Umbilical cord (tissue), 2 donors: ENCODE results near the gene MPO. TPM values are rescaled to one million over a fixed set of nuclear protein-coding genes. Genes with fewer than 3 reads are reported as not detected.
A peak's percentile ranks its signal among the peaks of the same experiment; 100 is the strongest.

ENCODE experiments used
- DNase-seq: peaks from one replicate; pipeline ENCODE4 v3.0.0-alpha.2; 2015; ENCODE audit warnings: low spot score
- total RNA-seq: library from RNA; depleted of rRNA; stranded (reverse); fragments of >200 nt; gene quantifications from one replicate; pipeline ENCODE4 v1.2.3, GENCODE V29; 2014; ENCODE audit warnings: low replicate concordance; ENCODE audit not compliant: insufficient read depth

MPO gene
- total RNA-seq, 1 donor from 2014 or later: not detected

DNA sequence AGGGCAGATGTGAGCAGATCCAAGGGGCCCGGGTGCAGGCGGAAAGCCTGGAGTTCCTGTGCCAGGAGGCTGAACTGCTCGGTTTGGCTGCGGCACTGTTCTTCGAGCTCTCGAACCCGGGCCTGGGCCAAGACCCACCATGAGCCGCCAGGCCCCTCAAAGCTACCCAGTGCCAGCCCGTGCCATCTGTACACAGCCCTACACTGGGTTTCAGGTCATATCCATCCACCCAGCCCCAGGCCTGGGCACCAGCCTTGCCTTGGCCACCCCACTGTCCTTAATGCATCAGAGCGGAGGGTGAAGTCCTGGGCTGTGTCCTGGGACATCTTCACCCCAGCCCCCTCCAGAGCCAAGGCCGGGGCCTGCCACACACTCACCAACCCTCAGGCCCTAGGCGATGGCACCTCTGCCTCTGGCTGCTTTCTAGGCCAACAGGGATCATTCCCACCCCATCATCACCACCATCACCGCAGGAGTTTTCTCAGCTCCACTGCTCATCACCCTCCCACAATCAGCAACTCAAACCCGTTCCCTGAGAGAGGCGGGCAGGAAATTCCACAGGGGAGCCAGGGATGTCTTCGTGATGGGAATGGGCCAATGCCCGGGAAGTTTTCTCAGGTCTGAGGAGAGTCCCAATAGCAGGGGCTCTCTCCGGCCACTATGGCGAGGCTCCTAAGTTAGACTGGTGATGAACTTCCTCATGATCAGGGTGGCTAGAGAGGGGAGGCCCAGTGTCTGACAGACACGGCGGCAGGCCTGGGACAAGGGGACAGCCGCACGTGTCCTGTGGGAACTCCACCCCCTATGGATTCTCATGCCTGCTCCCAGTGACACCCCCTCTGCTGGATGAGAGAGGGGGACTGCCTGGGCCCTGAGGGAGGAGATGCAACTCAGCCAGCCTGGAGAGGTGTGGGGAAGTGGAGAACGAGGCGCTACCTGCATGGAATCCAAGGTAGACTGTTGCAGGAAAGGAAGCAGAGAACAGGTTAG, 38.7 kb upstream of the MPO start:
- no peak for DNase-seq

DNA sequence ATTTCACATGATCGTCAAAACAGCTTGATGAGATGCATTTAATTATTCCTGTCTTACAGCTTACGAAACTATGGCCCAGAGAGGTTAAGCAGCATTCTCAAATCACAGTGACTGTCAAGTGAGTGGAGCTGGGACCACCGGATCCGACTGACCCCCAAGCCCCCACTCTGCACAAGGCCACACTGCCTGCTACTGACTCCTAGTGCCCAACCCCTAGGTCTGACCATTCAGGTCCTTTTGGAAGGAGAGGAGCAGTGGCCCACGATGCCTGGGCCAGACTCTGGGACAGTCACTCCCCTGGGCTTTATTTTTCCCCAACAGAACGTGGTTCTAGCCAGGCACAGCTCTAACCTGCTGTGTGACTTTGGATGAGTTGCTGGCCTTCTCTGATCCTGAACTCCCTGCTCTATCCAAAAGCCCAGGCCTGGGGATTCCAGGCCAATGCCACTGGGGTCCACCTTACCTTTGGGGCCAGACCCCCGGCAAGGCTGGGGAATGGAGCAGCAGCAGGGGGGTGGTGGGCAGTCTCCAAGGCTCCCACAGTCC, 38.0 kb upstream of the MPO start:
- DNase-seq: no peak

DNA sequence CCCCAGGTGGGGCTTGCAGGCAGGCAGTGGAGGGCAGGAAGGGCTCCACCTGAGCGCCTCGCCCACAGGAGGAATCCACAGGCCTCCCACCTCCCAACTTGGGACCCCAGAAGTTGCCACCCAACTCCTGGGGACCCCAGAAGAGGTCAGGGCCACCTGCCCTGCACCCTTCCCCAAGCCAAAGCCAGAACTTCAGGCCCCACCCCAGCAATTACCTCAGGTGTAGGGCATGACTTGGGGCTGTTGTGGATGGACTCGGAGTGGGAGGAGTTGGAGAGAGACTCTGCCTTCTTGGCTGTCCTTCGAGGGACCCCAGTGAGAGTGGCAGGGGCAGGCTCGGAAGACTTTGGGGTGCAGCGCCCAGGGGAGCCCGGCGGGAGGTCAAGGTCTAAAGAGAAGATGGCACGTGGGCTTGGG, 37.3 kb upstream of the MPO start:
- DNase-seq: no peak

DNA sequence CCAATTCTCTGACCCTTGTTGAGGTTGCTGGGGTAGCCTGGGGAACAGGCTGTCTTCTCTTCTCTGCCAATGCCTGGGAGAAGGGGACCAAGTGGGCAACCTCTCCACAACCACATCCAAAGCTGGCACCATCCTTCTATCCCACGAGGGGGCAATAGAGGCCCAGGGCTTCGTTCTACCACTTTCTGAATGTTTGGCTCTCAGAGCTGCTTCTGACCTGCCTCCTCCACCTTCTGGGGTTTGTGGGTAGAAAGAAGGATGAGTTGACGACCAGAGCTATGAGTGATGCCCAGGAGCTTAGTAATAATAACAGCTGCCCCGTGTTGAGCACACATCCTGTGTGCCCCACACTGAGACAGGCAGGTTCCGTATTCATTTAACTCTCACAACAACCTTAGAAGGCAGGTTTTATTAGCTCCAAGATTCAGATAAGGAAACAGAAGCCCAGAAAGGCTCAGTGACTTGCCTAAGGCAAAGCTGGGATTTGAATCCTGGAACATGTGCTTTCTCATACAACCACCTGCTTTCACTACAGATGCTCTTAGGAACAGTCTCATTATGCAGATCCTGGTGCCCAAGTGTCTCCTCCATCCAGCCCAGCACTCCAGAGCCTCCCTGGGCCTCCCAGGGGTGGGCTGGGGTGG, 36.8 kb upstream of the MPO start:
- peak; percentile 41 for DNase-seq

GRCh38 chr17:58316260-58316960, 35.7 kb upstream of the MPO start:
- no peak for DNase-seq

DNA sequence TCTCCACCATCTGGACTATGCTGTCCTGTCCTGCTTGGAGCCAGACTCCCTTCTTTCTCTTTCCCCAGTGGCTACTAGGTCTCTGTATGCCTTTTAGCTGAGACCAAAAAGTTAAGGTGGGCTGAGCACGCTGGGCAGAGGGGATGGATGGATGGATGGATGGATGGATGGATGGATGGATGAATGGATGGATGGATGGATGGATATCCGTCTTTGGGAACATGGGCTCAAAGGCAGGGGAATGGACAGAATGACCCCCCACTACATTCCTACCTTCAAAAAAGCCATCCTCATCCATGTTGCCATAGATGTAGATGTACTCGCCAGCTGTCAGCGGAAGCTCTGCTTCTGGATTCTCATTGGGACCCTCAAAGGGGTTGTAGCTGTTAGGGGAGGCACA, 35.0 kb upstream of the MPO start:
- no peak for DNase-seq

GRCh38 chr17:58315281-58315711, 34.6 kb upstream of the MPO start:
- no peak for DNase-seq

- DNase-seq: no peak
These were observed 33.9 kb upstream of the MPO start for GRCh38 chr17:58314706-58315015.

- no peak for DNase-seq
These were observed 33.3 kb upstream of the MPO start for GRCh38 chr17:58313815-58314705.

- DNase-seq: no peak
These were observed 32.1 kb upstream of the MPO start for GRCh38 chr17:58312829-58313228.

DNA sequence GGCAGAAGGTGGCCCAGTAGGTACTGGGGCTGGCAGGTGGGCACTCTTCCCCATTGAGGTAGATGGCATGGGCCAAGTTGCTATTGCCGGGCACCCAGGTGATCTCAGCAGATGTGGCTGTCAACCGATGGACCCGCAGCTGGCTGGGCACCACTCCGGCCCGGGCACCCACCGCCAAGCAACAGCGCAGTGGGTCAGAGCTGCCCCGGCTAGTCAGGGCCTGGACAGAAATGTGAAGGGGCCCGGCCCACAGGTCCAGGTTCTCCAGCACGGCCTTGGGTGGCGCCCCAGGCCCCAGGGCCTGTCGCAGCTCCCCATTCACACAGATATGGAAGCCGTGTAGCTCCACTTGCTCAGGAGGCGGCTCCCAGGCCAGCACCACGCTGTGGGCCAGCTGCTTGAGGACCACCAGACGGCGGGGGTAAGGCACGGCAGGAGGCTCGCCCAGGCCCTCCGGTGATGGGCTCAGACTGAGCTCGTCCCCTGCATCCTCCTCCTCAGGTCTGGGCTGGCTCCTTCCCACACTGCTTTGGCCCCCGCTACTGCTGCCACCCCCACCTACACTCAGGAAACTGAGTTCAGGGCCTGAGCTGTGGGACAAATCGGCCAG, 31.4 kb upstream of the MPO start:
- DNase-seq: no peak

- no peak for DNase-seq
These were observed 30.7 kb upstream of the MPO start for GRCh38 chr17:58311429-58311894.

DNA sequence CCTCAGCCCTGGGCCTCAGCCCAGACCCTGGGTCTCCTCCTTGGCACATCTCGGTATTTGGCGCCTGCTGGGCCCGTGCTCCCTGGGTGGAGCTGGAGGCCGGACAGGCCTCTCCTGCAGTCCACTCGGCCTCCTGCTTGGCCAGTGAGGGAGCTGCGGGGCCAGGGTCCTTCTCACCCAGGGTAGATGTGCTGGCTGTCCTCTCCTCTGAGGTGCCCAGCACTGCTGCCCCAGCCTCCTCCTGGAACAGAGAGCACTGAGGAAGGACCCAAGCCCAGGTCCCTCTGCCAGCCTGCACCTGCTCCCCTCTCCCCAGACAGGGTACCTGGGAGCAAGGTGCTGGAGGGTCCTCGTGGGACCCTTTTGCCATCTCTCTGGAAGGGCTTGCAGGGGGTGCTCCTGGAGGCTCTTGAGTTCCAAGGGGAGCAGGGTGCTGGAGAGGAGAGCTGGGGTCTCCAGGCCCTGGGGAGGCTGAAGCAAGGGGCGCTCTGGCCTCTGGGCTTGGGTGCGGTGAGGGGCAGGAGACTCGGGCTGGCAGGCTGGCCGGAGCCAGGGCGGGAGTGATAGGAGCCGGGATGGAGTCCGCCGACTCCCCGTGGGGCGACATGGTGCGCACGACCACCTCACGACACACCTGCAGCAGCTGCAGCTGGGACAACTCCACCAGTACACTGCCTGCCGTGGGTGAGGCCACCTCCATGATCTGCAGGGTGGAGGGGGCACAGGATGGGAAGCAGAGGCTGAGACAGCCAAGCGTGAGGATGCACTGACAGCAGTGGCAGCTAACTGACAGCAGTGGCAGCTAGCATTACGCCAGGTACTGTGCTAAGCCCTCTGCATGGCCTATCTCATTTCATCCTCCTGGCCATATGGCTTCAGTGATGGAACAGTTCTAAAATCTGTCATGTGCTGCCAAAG, 30.0 kb upstream of the MPO start:
- DNase-seq: no peak

- DNase-seq: no peak
These were observed 29.2 kb upstream of the MPO start for GRCh38 chr17:58309918-58310259.

GRCh38 chr17:58308985-58309917, 28.5 kb upstream of the MPO start:
- no peak for DNase-seq

DNA sequence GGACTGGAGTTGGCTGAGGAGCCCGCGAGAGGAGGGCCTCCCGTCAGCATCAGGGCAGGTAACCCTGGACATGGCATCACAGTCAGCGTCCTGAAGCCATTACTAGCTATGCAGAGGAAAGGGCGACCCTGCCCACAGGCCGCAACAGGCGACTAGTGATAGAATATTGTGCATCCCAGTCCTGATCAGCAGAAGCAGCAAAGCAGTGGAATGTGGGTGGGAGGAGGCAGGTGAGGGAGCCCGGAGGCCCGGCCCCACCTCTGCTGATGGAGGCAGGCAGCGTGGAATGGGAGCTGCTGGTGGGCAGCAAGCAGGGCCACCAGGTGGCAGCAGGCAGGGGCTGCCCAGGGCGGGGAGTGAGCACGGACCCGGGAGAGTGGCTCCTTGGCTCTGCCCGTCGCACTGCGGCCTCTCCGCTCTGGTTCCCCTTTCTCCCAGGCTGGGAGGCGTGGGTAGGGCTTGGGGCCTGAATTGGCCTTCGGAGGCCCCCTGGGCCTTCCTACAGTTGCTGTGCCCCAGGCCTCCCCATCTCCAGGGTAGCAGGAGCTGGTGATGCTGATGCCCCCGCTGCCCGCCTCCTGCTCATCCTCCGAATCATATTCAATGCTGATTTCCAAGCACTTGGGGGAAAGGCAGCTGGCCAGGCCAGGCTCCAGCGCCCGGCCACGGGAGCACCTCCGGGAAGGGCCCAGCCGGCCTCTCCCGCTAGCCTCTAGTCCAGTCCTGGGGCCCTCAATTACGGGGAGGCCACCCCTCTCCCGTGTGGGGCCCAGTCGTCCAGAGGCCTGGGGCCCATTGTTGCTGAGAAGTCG, 27.6 kb upstream of the MPO start:
- no peak for DNase-seq

GRCh38 chr17:58307468-58308172, 26.9 kb upstream of the MPO start:
- no peak for DNase-seq
